T-helper 2 cell treated with Interferon-gamma antibody and Interleukin-4, amounts not matched to agents 5 μg/mL and 100 μg/mL, for 36 hours (primary cell): ENCODE data around the gene SLC28A1.
A peak's percentile ranks its signal among the peaks of the same experiment; 100 is the strongest.
"Not testable (repeated sequence)": the region's sequence is repeated elsewhere in the genome, so short reads cannot be mapped to it uniquely, and the experiment has no call there.

Experiments
- DNase-seq: peaks from one replicate; pipeline ENCODE4 v3.0.0; 2021; ENCODE audit warnings: low spot score
- H3K27ac Mint-ChIP-seq: one replicate; pipeline ENCODE4 v1.8.0; 2021; ENCODE audit warnings: mild to moderate bottlenecking, mixed read lengths
- H3K27me3 Mint-ChIP-seq: one replicate; pipeline ENCODE4 v1.8.0; 2021; ENCODE audit warnings: low read depth, mixed read lengths
- H3K36me3 Mint-ChIP-seq: one replicate; pipeline ENCODE4 v1.8.0; 2021; ENCODE audit warnings: low read depth, mixed read lengths
- H3K4me1 Mint-ChIP-seq: one replicate; pipeline ENCODE4 v1.8.0; 2021; ENCODE audit warnings: low read depth, mixed read lengths
- H3K4me3 Mint-ChIP-seq: one replicate; pipeline ENCODE4 v1.8.0; 2022; ENCODE audit warnings: mild to moderate bottlenecking, moderate library complexity, mixed read lengths
- H3K9me3 Mint-ChIP-seq: one replicate; pipeline ENCODE4 v1.8.0; 2021; ENCODE audit warnings: mixed read lengths

The SLC28A1 gene

GRCh38 chr15:84980196-84981053, 96.0 kb downstream of the SLC28A1 start:
- peak; percentile 85 for DNase-seq
- Mint-ChIP-seq H3K36me3 (peaks cover 3% of the 10 kb centered on the region), H3K4me1 (peaks cover 30% of the 10 kb centered on the region), H3K27me3 (peaks cover 19% of the 10 kb centered on the region), H3K27ac (peak overlapping the region; percentile 94), H3K9me3 (no peaks in the 10 kb centered on the region), H3K4me3 (peak overlapping the region; percentile 95)

DNA sequence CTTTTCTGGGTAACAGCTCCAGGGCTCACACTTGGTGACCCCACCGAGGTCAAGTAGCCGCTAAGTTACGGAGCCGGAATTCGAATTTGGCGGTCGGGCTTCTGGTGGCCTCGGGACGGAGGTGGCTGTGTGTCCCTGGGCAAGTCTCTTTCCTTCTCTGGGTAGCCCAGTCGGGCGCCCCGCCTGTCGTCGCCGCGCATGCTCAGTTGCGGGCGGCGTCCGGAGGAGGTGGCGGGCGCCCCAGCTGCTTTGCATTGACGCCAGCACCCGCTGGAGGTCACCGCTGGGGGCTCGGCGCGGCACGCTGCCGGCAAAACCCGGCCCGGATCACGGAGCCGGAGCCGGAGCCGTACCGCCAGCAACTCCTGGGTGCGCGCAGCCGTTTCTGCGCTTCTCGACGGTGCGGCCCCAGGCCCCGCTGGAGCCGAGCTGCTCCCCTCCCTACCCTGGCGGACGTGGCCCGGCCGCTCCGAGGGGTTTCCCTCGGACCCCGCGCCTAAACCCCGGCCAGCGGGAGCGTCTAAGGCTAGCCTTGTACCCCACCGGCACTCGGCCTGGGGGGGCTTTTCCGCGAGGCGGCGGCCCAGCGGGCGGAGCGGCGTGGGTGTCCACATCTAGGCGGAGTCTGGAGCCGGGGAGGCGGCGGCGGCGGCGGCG, 96.7 kb downstream of the SLC28A1 start:
- Mint-ChIP-seq H3K4me3 (peak overlapping the region; percentile 95), H3K4me1 (peaks cover 30% of the 10 kb centered on the region), H3K36me3 (peaks cover 3% of the 10 kb centered on the region), H3K27me3 (peaks cover 19% of the 10 kb centered on the region), H3K27ac (peak overlapping the region; percentile 92), H3K9me3 (no peaks in the 10 kb centered on the region)
- peak; percentile 97 for DNase-seq

DNA sequence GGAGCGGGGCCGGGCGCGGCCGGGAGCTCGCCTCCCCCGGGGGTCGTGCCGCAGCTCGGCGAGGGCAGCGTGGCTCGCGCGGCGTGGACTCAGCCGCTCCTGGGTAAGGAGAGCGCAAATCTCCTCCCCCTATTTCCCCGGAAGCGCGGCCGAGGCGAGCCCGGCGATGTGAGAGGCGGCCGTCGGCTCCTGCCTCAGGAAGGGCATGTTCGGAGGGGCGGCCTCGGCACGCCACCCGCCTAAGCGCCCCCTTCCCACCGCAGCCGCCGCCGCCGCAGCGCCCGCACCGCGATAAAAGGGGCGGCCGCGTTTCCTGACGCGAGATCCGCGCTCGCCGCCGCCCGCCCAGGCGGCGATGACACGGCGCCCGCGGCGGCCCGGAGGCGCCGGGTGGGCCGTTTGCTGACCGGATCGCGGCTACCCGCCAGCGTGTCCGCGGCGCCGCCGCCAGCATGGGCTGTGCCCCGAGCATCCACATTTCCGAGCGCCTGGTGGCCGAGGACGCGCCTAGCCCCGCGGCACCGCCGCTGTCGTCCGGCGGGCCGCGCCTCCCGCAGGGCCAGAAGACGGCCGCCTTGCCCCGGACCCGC, 97.3 kb downstream of the SLC28A1 start, which contains the start of gene PDE8A:
Gene PDE8A, plus strand, starts transcription at position 146 of the 590 bp plus-strand sequence. Its CDS starts 307 bp downstream, at position 453.
- Mint-ChIP-seq H3K4me1 (peaks cover 34% of the 10 kb centered on the region), H3K27me3 (peaks cover 19% of the 10 kb centered on the region)
- DNase-seq = peak; percentile 53

DNA sequence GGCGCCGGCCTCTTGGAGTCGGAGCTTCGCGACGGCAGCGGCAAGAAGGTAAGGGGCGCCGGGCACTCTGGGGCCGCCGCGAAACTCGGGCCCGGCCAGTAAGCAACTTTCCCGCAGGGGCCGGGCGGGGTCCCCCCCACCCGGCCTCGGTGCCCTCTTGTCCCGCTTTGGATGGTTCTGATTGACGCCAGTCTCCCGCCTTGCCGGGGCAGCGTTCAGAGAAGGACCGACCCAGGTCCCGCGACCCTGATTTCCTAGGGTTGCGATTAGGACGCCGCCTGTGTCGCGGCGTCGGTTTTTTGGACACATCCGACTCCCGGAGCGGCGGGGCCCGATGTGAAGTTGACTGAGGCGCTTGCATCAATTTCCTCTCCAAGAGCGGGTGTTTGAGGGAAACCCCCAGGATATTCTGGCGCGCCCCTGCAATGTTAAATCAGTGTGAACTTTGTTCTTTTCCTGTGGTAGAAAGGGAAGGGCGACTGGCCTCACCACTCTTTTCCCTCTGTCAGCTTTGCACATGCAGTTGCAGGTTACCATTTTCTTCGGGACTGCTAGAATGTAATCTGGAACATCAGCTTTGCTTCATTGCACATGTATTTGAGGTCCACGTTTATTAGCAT, 97.9 kb downstream of the SLC28A1 start:
- Mint-ChIP-seq H3K9me3 (no peaks in the 10 kb centered on the region), H3K27ac (peak overlapping the region; percentile 85), H3K27me3 (peaks cover 19% of the 10 kb centered on the region), H3K4me3 (peak overlapping the region; percentile 87), H3K4me1 (peaks cover 34% of the 10 kb centered on the region), H3K36me3 (peaks cover 3% of the 10 kb centered on the region)
- peak; percentile 37 for DNase-seq

More for the DNA sequence above, 97.3 kb downstream of the SLC28A1 start, which contains the start of gene PDE8A:
- Mint-ChIP-seq H3K36me3 (peaks cover 3% of the 10 kb centered on the region), H3K27ac (peak within 1 kb of the TSS; percentile 94), H3K4me3 (peak within 1 kb of the TSS; percentile 95), H3K9me3 (no peaks in the 10 kb centered on the region)

DNA sequence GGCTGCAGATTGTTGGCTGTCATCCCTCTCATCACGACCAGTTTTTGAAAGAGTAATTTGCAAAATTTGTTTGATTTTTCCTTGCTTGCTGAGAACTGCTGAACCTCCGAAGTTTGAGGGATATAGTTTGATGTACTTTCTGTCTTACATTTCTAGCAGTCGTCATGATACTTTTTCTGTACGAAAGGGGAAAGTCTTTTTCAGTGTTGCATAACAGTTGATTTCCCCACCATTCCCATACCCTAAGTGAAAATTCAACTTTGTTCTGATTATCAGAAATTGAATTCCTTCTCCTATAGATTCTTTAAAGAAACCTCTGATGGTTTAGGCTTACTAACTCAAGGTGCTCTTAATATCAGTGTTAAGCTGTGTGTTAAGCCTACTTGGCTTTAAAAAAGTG, 98.8 kb downstream of the SLC28A1 start:
- Mint-ChIP-seq H3K9me3 (no peaks in the 10 kb centered on the region), H3K27ac (no peak overlapping the region), H3K4me3 (peak overlapping the region; percentile 87), H3K27me3 (peaks cover 19% of the 10 kb centered on the region), H3K36me3 (peaks cover 3% of the 10 kb centered on the region), H3K4me1 (peaks cover 40% of the 10 kb centered on the region)
- no peak for DNase-seq

- Mint-ChIP-seq H3K36me3 (peaks cover 3% of the 10 kb centered on the region), H3K27me3 (peaks cover 17% of the 10 kb centered on the region), H3K9me3 (no peaks in the 10 kb centered on the region), H3K27ac (no peak overlapping the region), H3K4me1 (peaks cover 44% of the 10 kb centered on the region), H3K4me3 (peak overlapping the region; percentile 87)
- DNase-seq = no peak
These were observed 99.2 kb downstream of the SLC28A1 start for GRCh38 chr15:84983711-84984110.

- Mint-ChIP-seq H3K9me3 (no peaks in the 10 kb centered on the region), H3K27ac (no peak overlapping the region), H3K27me3 (peaks cover 11% of the 10 kb centered on the region), H3K4me3 (no peak overlapping the region), H3K36me3 (peaks cover 3% of the 10 kb centered on the region), H3K4me1 (peaks cover 40% of the 10 kb centered on the region)
- DNase-seq = no peak
These were observed 100.7 kb downstream of the SLC28A1 start for GRCh38 chr15:84985158-84985557.

DNA sequence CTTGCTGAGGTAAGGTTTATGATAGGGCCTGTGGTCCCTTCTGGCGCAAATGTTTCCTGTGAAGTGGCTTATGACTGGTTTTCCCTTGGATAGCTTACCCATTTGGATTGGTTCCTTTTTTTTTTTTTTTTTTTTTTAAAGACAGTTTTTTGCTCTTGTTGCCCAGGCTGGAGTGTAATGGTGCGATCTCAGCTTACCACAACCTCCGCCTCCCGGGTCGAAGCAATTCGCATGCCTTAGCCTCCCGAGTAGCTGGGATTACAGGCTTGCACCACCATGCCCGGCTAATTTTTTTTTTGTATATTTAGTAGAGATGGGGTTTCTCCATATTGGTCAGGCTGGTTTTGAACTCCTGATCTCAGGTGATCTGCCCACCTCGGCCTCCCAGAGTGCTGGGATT, 102.9 kb downstream of the SLC28A1 start:
- Mint-ChIP-seq H3K27me3 (peaks cover 11% of the 10 kb centered on the region), H3K4me1 (peaks cover 48% of the 10 kb centered on the region)
- H3K27ac Mint-ChIP-seq, H3K4me3 Mint-ChIP-seq, H3K9me3 Mint-ChIP-seq, H3K36me3 Mint-ChIP-seq, DNase-seq: not testable (repeated sequence)

- Mint-ChIP-seq H3K36me3 (no peaks in the 10 kb centered on the region), H3K27me3 (peaks cover 5% of the 10 kb centered on the region), H3K4me3 (peak overlapping the region; percentile 60), H3K9me3 (no peaks in the 10 kb centered on the region), H3K27ac (peak overlapping the region; percentile 85), H3K4me1 (peaks cover 45% of the 10 kb centered on the region)
- DNase-seq = no peak
These were observed 103.6 kb downstream of the SLC28A1 start for GRCh38 chr15:84987949-84988624.

- no peak for DNase-seq
- H3K27ac Mint-ChIP-seq = peak overlapping the region; percentile 85
- H3K4me1 Mint-ChIP-seq = peaks cover 37% of the 10 kb centered on the region
- H3K4me3 Mint-ChIP-seq = no peak overlapping the region
- no peaks in the 10 kb centered on the region for H3K27me3 Mint-ChIP-seq
- H3K9me3 Mint-ChIP-seq = no peaks in the 10 kb centered on the region
- H3K36me3 Mint-ChIP-seq = no peaks in the 10 kb centered on the region
These were observed 104.6 kb downstream of the SLC28A1 start for GRCh38 chr15:84988909-84989644.

GRCh38 chr15:84990507-84990906, 106.0 kb downstream of the SLC28A1 start:
- Mint-ChIP-seq H3K27ac (no peak overlapping the region), H3K27me3 (no peaks in the 10 kb centered on the region), H3K4me1 (peaks cover 36% of the 10 kb centered on the region), H3K9me3 (no peaks in the 10 kb centered on the region), H3K36me3 (no peaks in the 10 kb centered on the region), H3K4me3 (no peak overlapping the region)
- no peak for DNase-seq

DNA sequence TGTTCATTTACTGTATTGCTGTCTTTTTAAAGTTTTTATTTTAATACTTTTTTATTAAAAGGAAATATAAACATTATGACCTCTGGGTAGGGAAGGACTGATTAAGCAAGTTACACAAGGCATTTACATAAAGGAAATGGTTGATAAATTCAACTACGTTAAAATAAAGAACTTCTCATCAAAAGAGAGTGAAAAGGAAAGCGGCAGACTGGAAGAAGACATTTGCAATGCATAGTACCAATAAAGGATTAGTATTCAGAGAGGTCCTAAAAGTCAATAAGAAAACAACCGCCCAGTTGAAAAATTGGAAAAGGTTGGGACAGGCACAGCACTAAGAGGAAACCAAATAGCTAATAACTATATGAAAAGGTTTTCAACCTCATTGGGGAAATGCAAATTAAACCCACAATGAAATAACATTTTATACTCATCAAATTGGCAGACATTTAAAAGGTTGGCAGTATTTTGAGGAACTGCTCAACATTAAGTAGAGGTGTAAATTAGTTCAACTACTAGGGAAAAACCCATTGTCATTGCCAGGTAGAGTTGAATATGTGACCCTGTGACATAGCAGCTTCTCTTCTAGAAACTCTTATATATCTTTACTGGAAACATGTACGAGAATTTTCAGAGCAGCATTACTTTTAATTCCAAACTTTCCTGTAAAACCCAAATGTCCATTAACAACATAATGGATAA, 106.7 kb downstream of the SLC28A1 start:
- Mint-ChIP-seq H3K9me3 (no peaks in the 10 kb centered on the region), H3K27me3 (no peaks in the 10 kb centered on the region), H3K4me1 (peaks cover 35% of the 10 kb centered on the region), H3K36me3 (no peaks in the 10 kb centered on the region), H3K27ac (no peak overlapping the region), H3K4me3 (no peak overlapping the region)
- DNase-seq = no peak
